ENCODE results near the gene HPRT1. TPM values are rescaled to one million over a fixed set of nuclear protein-coding genes. Genes with fewer than 3 reads are reported as not detected.
A peak's percentile ranks its signal among the peaks of the same experiment; 100 is the strongest.

Gene HPRT1
- total RNA-seq, 2 experiments from 2014 or later: 14.5 to 101 TPM

DNA sequence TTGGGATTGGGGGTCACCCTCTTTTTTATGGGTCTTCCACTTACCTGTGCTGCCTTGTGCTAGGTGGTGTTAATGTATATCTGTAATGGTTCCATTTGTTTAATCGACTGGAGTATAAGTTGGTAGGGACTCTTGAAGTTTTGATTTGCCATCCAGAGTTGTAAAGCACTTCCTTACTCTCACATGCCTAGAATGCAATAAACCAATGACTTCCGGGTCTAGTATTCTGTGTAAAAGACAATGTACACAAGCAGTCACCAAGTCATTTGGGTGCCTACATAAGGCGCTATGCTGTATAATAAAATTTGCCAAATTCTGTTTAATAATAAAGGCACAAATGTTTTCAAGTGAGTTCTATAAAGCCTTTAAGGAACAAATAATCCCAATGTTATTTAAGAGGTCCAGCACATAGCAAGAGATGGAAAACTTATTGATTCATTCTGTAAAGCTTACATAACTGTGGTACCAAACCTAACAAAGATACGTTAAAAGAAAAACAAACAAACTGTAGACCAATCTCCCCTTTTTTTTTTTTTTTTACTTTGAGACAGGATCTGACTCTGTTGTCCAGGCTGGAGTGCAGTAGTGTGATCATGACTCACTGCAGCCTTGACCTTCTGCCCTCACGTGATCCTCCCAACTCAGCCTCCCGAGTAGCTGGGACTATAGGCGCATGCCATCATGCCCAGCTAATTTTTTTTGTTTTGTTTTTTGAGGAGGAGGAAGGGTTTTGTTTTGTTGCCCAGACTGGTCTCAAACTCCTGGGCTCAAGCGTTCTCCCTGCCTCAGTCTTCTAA lies 41.5 kb upstream of the HPRT1 start:
- H4K20me1 ChIP-seq (ENCODE audit: insufficient read depth, low read length): no peaks in the 10 kb centered on the region
- H3K27ac ChIP-seq (ENCODE audit: low read depth, low read length, poor library complexity, severe bottlenecking): no peak overlapping the region
- H3K9me2 ChIP-seq (ENCODE audit: insufficient read depth, low read length): no peaks in the 10 kb centered on the region
- no peaks in the 10 kb centered on the region for H3K9me3 ChIP-seq (ENCODE audit: low read length)
- no peak overlapping the region for H3K4me3 ChIP-seq (ENCODE audit: low read depth, low read length, poor library complexity, severe bottlenecking)
- H3K4me1 ChIP-seq (ENCODE audit: insufficient read depth, low read length, poor library complexity, severe bottlenecking): no peaks in the 10 kb centered on the region
- TF ChIP-seq EZH2phosphoT487 (IDR thresholded peaks at IDR 0.05; ENCODE audit: borderline replicate concordance, low read depth, low read length): no peak
- TF ChIP-seq, protein P1, sequence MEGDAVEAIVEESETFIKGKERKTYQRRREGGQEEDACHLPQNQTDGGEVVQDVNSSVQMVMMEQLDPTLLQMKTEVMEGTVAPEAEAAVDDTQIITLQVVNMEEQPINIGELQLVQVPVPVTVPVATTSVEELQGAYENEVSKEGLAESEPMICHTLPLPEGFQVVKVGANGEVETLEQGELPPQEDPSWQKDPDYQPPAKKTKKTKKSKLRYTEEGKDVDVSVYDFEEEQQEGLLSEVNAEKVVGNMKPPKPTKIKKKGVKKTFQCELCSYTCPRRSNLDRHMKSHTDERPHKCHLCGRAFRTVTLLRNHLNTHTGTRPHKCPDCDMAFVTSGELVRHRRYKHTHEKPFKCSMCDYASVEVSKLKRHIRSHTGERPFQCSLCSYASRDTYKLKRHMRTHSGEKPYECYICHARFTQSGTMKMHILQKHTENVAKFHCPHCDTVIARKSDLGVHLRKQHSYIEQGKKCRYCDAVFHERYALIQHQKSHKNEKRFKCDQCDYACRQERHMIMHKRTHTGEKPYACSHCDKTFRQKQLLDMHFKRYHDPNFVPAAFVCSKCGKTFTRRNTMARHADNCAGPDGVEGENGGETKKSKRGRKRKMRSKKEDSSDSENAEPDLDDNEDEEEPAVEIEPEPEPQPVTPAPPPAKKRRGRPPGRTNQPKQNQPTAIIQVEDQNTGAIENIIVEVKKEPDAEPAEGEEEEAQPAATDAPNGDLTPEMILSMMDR (conservative IDR thresholded peaks at IDR 0.05; ENCODE audit: low read length): no peak
- DNase-seq (ENCODE audit: low spot score): no peak
- no peak overlapping the region for H2AFZ ChIP-seq (ENCODE audit: low read length)
- H3K36me3 ChIP-seq (ENCODE audit: insufficient read depth, low read length): peaks cover 73% of the 10 kb centered on the region
- H3K79me2 ChIP-seq (ENCODE audit: insufficient read depth, low read depth, low read length): no peaks in the 10 kb centered on the region
- CTCF ChIA-PET (ENCODE audit: unreplicated experiment): no interaction called here
- no peak overlapping the region for H3K4me2 ChIP-seq (ENCODE audit: low read length)
- intact Hi-C loops (cut with micrococcal nuclease; ENCODE audit: unreplicated experiment): no loop called here
- POLR2A ChIA-PET: interaction anchor here (0.7 to 1.1 kb wide), 2 partner anchors 8 to 44 kb away, joined by 3 to 5 read pairs; no protein-coding TSS in a partner anchor
- BruUV-seq (replicated peaks): TSS peak; percentile 41

DNA sequence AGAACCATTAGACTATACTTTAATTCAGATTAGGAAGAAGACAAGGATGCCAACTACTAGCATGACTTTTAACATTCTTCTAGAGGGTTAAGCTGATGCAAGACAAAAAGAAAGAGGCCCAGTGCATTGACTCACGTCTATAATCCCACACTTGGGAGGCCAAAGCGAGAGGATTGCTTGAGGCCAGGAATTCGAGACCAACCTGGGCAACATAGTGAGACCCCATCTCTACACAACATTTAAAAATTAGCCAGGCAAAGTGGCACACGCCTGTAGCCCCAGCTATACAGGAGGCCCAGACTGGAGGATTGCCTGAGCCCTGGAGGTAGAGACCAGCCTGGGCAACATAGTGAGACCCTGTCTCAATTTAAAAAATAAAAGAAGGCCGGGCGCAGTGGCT lies 40.2 kb upstream of the HPRT1 start:
- no peaks in the 10 kb centered on the region for H3K9me3 ChIP-seq (ENCODE audit: low read length)
- H3K4me1 ChIP-seq (ENCODE audit: insufficient read depth, low read length, poor library complexity, severe bottlenecking): no peaks in the 10 kb centered on the region
- H3K79me2 ChIP-seq (ENCODE audit: insufficient read depth, low read depth, low read length): no peaks in the 10 kb centered on the region
- peaks cover 65% of the 10 kb centered on the region for H3K36me3 ChIP-seq (ENCODE audit: insufficient read depth, low read length)
- POLR2A ChIA-PET: no interaction called here
- no peaks in the 10 kb centered on the region for H4K20me1 ChIP-seq (ENCODE audit: insufficient read depth, low read length)
- CTCF ChIA-PET (ENCODE audit: unreplicated experiment): no interaction called here
- no peak overlapping the region for H3K4me3 ChIP-seq (ENCODE audit: low read depth, low read length, poor library complexity, severe bottlenecking)
- intact Hi-C loops (cut with micrococcal nuclease; ENCODE audit: unreplicated experiment): no loop called here
- H3K9me2 ChIP-seq (ENCODE audit: insufficient read depth, low read length): no peaks in the 10 kb centered on the region
- no TSS peak for BruUV-seq (replicated peaks)
- no peak overlapping the region for H3K4me2 ChIP-seq (ENCODE audit: low read length)
- H3K27ac ChIP-seq (ENCODE audit: low read depth, low read length, poor library complexity, severe bottlenecking): no peak overlapping the region
- TF ChIP-seq, protein P1 (conservative IDR thresholded peaks at IDR 0.05; ENCODE audit: low read length): no peak
- TF ChIP-seq EZH2phosphoT487 (IDR thresholded peaks at IDR 0.05; ENCODE audit: borderline replicate concordance, low read depth, low read length): no peak
- no peak for DNase-seq (ENCODE audit: low spot score)
- H2AFZ ChIP-seq (ENCODE audit: low read length): no peak overlapping the region

DNA sequence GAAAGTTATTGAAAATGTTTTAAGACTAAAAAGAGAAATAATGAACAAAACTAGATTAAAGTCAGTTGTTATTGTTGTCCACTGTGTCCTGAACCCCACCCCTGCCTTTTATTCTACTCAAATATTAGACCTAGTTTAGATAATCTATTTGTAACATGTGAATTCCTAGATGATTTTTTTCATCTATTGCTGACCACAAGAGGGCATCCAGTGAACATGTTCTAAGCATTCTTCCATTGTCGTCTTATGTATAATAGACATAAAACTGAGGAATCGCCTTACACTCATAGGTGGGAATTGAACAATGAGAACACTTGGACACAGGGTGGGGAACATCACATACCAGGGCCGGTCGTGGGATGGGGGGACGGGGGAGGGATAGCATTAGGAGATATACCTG lies 36.4 kb upstream of the HPRT1 start:
- no TSS peak for BruUV-seq (replicated peaks)
- H3K9me2 ChIP-seq (ENCODE audit: insufficient read depth, low read length): no peaks in the 10 kb centered on the region
- TF ChIP-seq, protein P1 (conservative IDR thresholded peaks at IDR 0.05; ENCODE audit: low read length): peak; percentile 58
- TF ChIP-seq EZH2phosphoT487 (IDR thresholded peaks at IDR 0.05; ENCODE audit: borderline replicate concordance, low read depth, low read length): no peak
- no peaks in the 10 kb centered on the region for H4K20me1 ChIP-seq (ENCODE audit: insufficient read depth, low read length)
- intact Hi-C loops (cut with micrococcal nuclease; ENCODE audit: unreplicated experiment): loop anchor here (1.0 kb wide), 1 partner anchor 38 kb away; no protein-coding TSS in a partner anchor
- H3K36me3 ChIP-seq (ENCODE audit: insufficient read depth, low read length): peaks cover 64% of the 10 kb centered on the region
- no peak overlapping the region for H3K4me2 ChIP-seq (ENCODE audit: low read length)
- POLR2A ChIA-PET: interaction anchor here (0.6 kb wide), 1 partner anchor 12 kb away, joined by 5 read pairs; no protein-coding TSS in a partner anchor
- no peaks in the 10 kb centered on the region for H3K4me1 ChIP-seq (ENCODE audit: insufficient read depth, low read length, poor library complexity, severe bottlenecking)
- peak; percentile 21 for DNase-seq (ENCODE audit: low spot score)
- H3K79me2 ChIP-seq (ENCODE audit: insufficient read depth, low read depth, low read length): no peaks in the 10 kb centered on the region
- no peaks in the 10 kb centered on the region for H3K9me3 ChIP-seq (ENCODE audit: low read length)
- no peak overlapping the region for H2AFZ ChIP-seq (ENCODE audit: low read length)
- no peak overlapping the region for H3K27ac ChIP-seq (ENCODE audit: low read depth, low read length, poor library complexity, severe bottlenecking)
- no peak overlapping the region for H3K4me3 ChIP-seq (ENCODE audit: low read depth, low read length, poor library complexity, severe bottlenecking)
- CTCF ChIA-PET (ENCODE audit: unreplicated experiment): no interaction called here

All from OCI-LY7 (cell line).